ENCODE data around the gene RIPOR2.

The RIPOR2 gene

GRCh38 chr6:24929242-24929641 is 6.5 kb downstream of the RIPOR2 start:
- H3K27ac ChIP-seq (ENCODE audit: extremely low read depth, low read depth, low read length), result no peak overlapping the region
- H3K4me1 ChIP-seq (ENCODE audit: control insufficient read depth, insufficient read depth, low read length), result peaks cover 14% of the 10 kb centered on the region
- no peaks in the 10 kb centered on the region for H3K9me3 ChIP-seq (ENCODE audit: control insufficient read depth, insufficient read depth, low read depth, low read length)
- H3K36me3 ChIP-seq (ENCODE audit: control insufficient read depth in 2 of 2, insufficient read depth in 1 of 2, low read length in 2 of 2), result no peaks in the 10 kb centered on the region
- ChIA-PET POLR2A (no interaction called here), CTCF (interaction anchor here (0.6 to 1.2 kb wide), 2 partner anchors 66 to 73 kb away, joined by 3 read pairs; no protein-coding TSS in a partner anchor)
- no peak overlapping the region for H3K4me3 ChIP-seq (ENCODE audit: low read depth, low read length)
- no peak for TF ChIP-seq ZNF660 (tag by site-specific recombination; IDR thresholded peaks at IDR 0.05)
- peak; percentile 85 for TF ChIP-seq PRDM1 (tag by site-specific recombination; IDR thresholded peaks at IDR 0.05)

DNA sequence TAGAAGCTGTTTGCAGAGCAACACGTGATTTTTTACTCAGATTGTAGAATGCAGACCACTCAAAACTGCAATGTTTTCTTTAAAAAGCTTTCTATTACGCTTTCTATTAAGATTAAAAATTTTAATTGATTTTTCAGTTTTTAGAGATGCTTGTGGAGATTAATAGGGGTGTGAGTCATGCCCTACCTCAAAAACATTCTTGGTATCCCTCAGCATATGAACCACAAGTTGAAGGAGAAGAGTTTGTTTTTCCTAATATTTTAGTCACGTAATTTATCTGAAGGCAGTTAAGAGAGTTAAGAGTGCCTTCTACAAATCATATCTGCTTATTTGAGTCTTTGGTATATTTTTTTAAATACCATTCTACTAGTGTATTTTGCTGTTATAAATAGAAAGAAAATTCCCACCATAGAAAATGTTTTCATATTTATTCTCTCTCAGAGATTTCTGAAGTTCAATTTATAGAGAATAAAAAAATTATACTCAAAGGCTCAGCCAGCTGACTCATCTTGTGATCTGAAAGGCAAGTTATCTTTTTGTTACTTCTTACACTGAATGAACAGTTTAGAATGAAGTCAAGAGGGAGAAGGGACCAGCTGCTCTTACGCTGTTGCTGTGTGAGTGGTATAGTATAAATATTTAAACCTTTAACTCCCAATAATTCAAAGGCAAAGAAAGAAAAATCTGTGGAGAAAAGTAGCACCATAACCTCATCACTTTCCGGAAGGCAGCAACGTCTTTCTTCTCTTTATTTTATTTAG is 7.6 kb downstream of the RIPOR2 start:
- no peak overlapping the region for H3K4me3 ChIP-seq (ENCODE audit: low read depth, low read length)
- POLR2A ChIA-PET, result no interaction called here
- TF ChIP-seq ZNF16 (tag by site-specific recombination; IDR thresholded peaks at IDR 0.05; ENCODE audit: low read depth) (no peak), ZNF837 (tag by site-specific recombination; IDR thresholded peaks at IDR 0.05) (no peak), ZBTB48 (tag by site-specific recombination; IDR thresholded peaks at IDR 0.05) (no peak), RBAK (tag by site-specific recombination; IDR thresholded peaks at IDR 0.05) (no peak), ZNF521 (tag by site-specific recombination; IDR thresholded peaks at IDR 0.05) (no peak), ZNF426 (tag by site-specific recombination; IDR thresholded peaks at IDR 0.05) (no peak), ZNF785 (tag by site-specific recombination; IDR thresholded peaks at IDR 0.05) (no peak), ZNF366 (tag by site-specific recombination; conservative IDR thresholded peaks at IDR 0.05) (no peak), ZNF391 (tag by site-specific recombination; IDR thresholded peaks at IDR 0.05; ENCODE audit: borderline replicate concordance, low read depth) (no peak), ZBTB44 (tag by site-specific recombination; IDR thresholded peaks at IDR 0.05) (no peak), ZNF184 (tag by site-specific recombination; IDR thresholded peaks at IDR 0.05) (no peak), ZNF843 (tag by site-specific recombination; IDR thresholded peaks at IDR 0.05) (no peak), REPIN1 (tag by site-specific recombination; IDR thresholded peaks at IDR 0.05; ENCODE audit: low read depth) (no peak), ZNF169 (tag by site-specific recombination; IDR thresholded peaks at IDR 0.05) (no peak), SP3 (tag by site-specific recombination; IDR thresholded peaks at IDR 0.05) (no peak), ZNF629 (tag by site-specific recombination; IDR thresholded peaks at IDR 0.05) (no peak), ZNF510 (tag by site-specific recombination; IDR thresholded peaks at IDR 0.05; ENCODE audit: insufficient replicate concordance) (no peak), GLIS2 (tag by site-specific recombination; IDR thresholded peaks at IDR 0.05) (no peak)
- TF ChIP-seq, protein P1, sequence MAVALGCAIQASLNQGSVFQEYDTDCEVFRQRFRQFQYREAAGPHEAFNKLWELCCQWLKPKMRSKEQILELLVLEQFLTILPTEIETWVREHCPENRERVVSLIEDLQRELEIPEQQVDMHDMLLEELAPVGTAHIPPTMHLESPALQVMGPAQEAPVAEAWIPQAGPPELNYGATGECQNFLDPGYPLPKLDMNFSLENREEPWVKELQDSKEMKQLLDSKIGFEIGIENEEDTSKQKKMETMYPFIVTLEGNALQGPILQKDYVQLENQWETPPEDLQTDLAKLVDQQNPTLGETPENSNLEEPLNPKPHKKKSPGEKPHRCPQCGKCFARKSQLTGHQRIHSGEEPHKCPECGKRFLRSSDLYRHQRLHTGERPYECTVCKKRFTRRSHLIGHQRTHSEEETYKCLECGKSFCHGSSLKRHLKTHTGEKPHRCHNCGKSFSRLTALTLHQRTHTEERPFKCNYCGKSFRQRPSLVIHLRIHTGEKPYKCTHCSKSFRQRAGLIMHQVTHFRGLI (tag by site-specific recombination; IDR thresholded peaks at IDR 0.05), result no peak
- H3K27ac ChIP-seq (ENCODE audit: extremely low read depth, low read depth, low read length), result no peak overlapping the region
- peaks cover 14% of the 10 kb centered on the region for H3K4me1 ChIP-seq (ENCODE audit: control insufficient read depth, insufficient read depth, low read length)
- CTCF ChIA-PET, result interaction anchor here (0.7 to 1.6 kb wide), 3 partner anchors 17 to 123 kb away, joined by 3 to 4 read pairs (median 3); no protein-coding TSS in a partner anchor
- H3K9me3 ChIP-seq (ENCODE audit: control insufficient read depth, insufficient read depth, low read depth, low read length), result no peaks in the 10 kb centered on the region
- H3K36me3 ChIP-seq (ENCODE audit: control insufficient read depth in 2 of 2, insufficient read depth in 1 of 2, low read length in 2 of 2), result no peaks in the 10 kb centered on the region

Measured in HEK293 (cell line).